IMR-90 (cell line): ENCODE data around the gene JSRP1. TPM values are rescaled to one million over a fixed set of nuclear protein-coding genes. Genes with fewer than 3 reads are reported as not detected.

Source experiments
- ATAC-seq: fragments of 200-7000 bp; cut with Tn5 transposase; 2 replicates; pipeline ENCODE4 v1.9.1; 2020; ENCODE audit warnings: low read depth, mild to moderate bottlenecking, moderate library complexity
- Bru-seq: library from RNA; stranded (reverse); fragments of 400-500 nt; gene quantifications from one replicate; lab custom pipeline; 2021; lab: Mats Ljungman, UMichigan
- BruChase-seq, 2 experiments: library from RNA; stranded (reverse); fragments of 400-500 nt; gene quantifications; one replicate each; lab custom pipeline; 2021; lab: Mats Ljungman, UMichigan
- BruUV-seq: library from RNA; stranded (reverse); fragments of 400-500 nt; replicated peaks from 2 replicates; lab custom pipeline; 2021; lab: Mats Ljungman, UMichigan
- CTCF ChIA-PET: fragments of 300-600 bp; formaldehyde crosslinking; extraction: SDS; loops from one replicate; lab custom pipeline; 2021; ENCODE audit warnings: antibody characterized with exemption; lab: Yijun Ruan, JAX
- POLR2A ChIA-PET: fragments of 300-600 bp; sonication (Branson Sonifier 250); formaldehyde crosslinking; loops from one replicate; lab custom pipeline; 2022; ENCODE audit warnings: antibody characterized with exemption; ENCODE audit not compliant: unreplicated experiment; lab: Charles Lee
- DNase-seq: peaks from one replicate; pipeline ENCODE4 v3.0.0; 2013
- H2AFZ ChIP-seq: replicated peaks from 2 replicates; pipeline ENCODE3; 2013; ENCODE audit warnings: low read length, mild to moderate bottlenecking; ENCODE audit not compliant: poor library complexity
- H2AK5ac ChIP-seq: 2 replicates; pipeline ENCODE4 v1.6.1; 2013; ENCODE audit warnings: low read depth, low read length, inconsistent platforms
- H2AK9ac ChIP-seq: replicated peaks from 2 replicates; pipeline ENCODE3; 2013; ENCODE audit warnings: mild to moderate bottlenecking, low read depth, low read length, moderate library complexity; ENCODE audit not compliant: poor library complexity
- H2BK120ac ChIP-seq: 2 replicates; pipeline ENCODE4 v1.6.1; 2013; ENCODE audit warnings: low read depth, low read length, inconsistent platforms
- H2BK15ac ChIP-seq: 3 replicates; pipeline ENCODE4 v1.6.1; 2013; ENCODE audit warnings: low read depth, low read length, inconsistent platforms
- H2BK20ac ChIP-seq: 2 replicates; pipeline ENCODE4 v1.6.1; 2013; ENCODE audit warnings: low read depth, mild to moderate bottlenecking, inconsistent platforms, low read length, moderate library complexity
- H2BK5ac ChIP-seq: 2 replicates; pipeline ENCODE4 v1.6.1; 2013; ENCODE audit warnings: mild to moderate bottlenecking, low read depth, low read length, inconsistent platforms; ENCODE audit not compliant: poor library complexity, severe bottlenecking
- H3K14ac ChIP-seq: replicated peaks from 2 replicates; pipeline ENCODE4 v1.6.1; 2013; ENCODE audit warnings: low read depth, low read length, inconsistent platforms
- H3K18ac ChIP-seq: 2 replicates; pipeline ENCODE4 v1.6.1; 2013; ENCODE audit warnings: low read depth, low read length, control low read depth
- H3K23ac ChIP-seq: 2 replicates; pipeline ENCODE4 v1.6.1; 2013; ENCODE audit warnings: low read depth, low read length, inconsistent platforms
- H3K27ac ChIP-seq: 2 replicates; pipeline ENCODE4 v1.5.1; 2013; ENCODE audit warnings: mild to moderate bottlenecking, control low read depth, low read length; ENCODE audit not compliant: insufficient read depth
- H3K27me3 ChIP-seq: 2 replicates; pipeline ENCODE4 v1.6.1; 2013; ENCODE audit warnings: low read length; ENCODE audit not compliant: control insufficient read depth, insufficient read depth
- H3K36me3 ChIP-seq: 2 replicates; pipeline ENCODE4 v1.6.1; 2013; ENCODE audit warnings: low read length, mixed read lengths; ENCODE audit not compliant: control insufficient read depth, insufficient read depth
- H3K4ac ChIP-seq: 2 replicates; pipeline ENCODE4 v1.6.1; 2013; ENCODE audit warnings: low read depth, low read length, inconsistent platforms
- H3K4me1 ChIP-seq: 2 replicates; pipeline ENCODE4 v1.6.1; 2013; ENCODE audit warnings: low read length, mixed read lengths; ENCODE audit not compliant: control insufficient read depth, insufficient read depth
- H3K4me2 ChIP-seq: 2 replicates; pipeline ENCODE4 v1.6.1; 2013; ENCODE audit warnings: low read depth, mild to moderate bottlenecking, control low read depth, low read length, moderate library complexity
- H3K4me3 ChIP-seq: 2 replicates; pipeline ENCODE4 v1.5.1; 2013; ENCODE audit warnings: low read depth, mild to moderate bottlenecking, control low read depth, low read length, moderate library complexity; ENCODE audit not compliant: insufficient read depth
- H3K56ac ChIP-seq: 2 replicates; pipeline ENCODE4 v1.6.1; 2013; ENCODE audit warnings: low read length, inconsistent platforms; ENCODE audit not compliant: insufficient read depth; ENCODE audit errors: extremely low read depth
- H3K79me1 ChIP-seq, 2 experiments: 2 replicates each; pipeline ENCODE4 v1.6.1; 2013; ENCODE audit warnings: low read length in 2 of 2, inconsistent platforms in 1 of 2, low read depth in 1 of 2
- H3K9ac ChIP-seq: 2 replicates; pipeline ENCODE4 v1.6.1; 2013; ENCODE audit warnings: low read depth, low read length, control low read depth
- H3K9me1 ChIP-seq: 2 replicates; pipeline ENCODE4 v1.6.1; 2013; ENCODE audit warnings: low read length, inconsistent platforms; ENCODE audit not compliant: insufficient read depth
- H3K9me3 ChIP-seq: 2 replicates; pipeline ENCODE4 v1.6.1; 2013; ENCODE audit warnings: low read length; ENCODE audit not compliant: control insufficient read depth, insufficient read depth
- H4K20me1 ChIP-seq: 2 replicates; pipeline ENCODE4 v1.6.1; 2013; ENCODE audit warnings: low read length, inconsistent platforms; ENCODE audit not compliant: insufficient read depth
- H4K5ac ChIP-seq: 2 replicates; pipeline ENCODE4 v1.6.1; 2013; ENCODE audit warnings: mild to moderate bottlenecking, low read depth, low read length, control low read depth
- H4K8ac ChIP-seq, 2 experiments: 2 replicates each; pipeline ENCODE4 v1.6.1; 2013; ENCODE audit warnings: low read depth in 2 of 2, low read length in 2 of 2, control low read depth in 1 of 2, inconsistent platforms in 1 of 2
- H4K91ac ChIP-seq: 2 replicates; pipeline ENCODE4 v1.6.1; 2013; ENCODE audit warnings: low read depth, low read length, inconsistent platforms; ENCODE audit not compliant: insufficient read depth
- BHLHE40 ChIP-seq: fragments of 150-350 bp; IDR thresholded peaks from 2 replicates; pipeline ENCODE4 v1.6.1; 2016; ENCODE audit warnings: mild to moderate bottlenecking, low read depth, low read length
- CEBPB ChIP-seq: IDR thresholded peaks from 2 replicates; pipeline ENCODE4 v1.6.1; 2012; ENCODE audit warnings: low read depth, low read length, improper control_type of control experiment
- MAFK ChIP-seq: IDR thresholded peaks from 2 replicates; pipeline ENCODE4 v1.6.1; 2012; ENCODE audit warnings: low read depth, low read length, improper control_type of control experiment
- POLR2A ChIP-seq: IDR thresholded peaks from 2 replicates; pipeline ENCODE4 v1.6.1; 2012; ENCODE audit warnings: mild to moderate bottlenecking, low read depth, low read length
- RCOR1 ChIP-seq: IDR thresholded peaks from 2 replicates; pipeline ENCODE4 v1.6.1; 2012; ENCODE audit warnings: mild to moderate bottlenecking, low read length, improper control_type of control experiment; ENCODE audit not compliant: insufficient replicate concordance
- SMC3 ChIP-seq: fragments of 150-350 bp; IDR thresholded peaks from 2 replicates; pipeline ENCODE4 v1.6.1; 2016; ENCODE audit warnings: low read depth, mild to moderate bottlenecking, antibody characterized with exemption, low read length, moderate library complexity
- WGBS, 2 experiments: methylation state at CpG; one replicate each; pipeline versions ENCODE4 v1.1.5 to v1.1.7; 2013; ENCODE audit warnings: missing lambda C conversion rate in 2 of 2; ENCODE audit not compliant: insufficient read length in 1 of 2; ENCODE audit errors: extremely low coverage in 2 of 2; 5-methylcytosine and 5-hydroxymethylcytosine counted together
- dilution Hi-C: fragments of 300-500 bp; cut with HindIII; formaldehyde crosslinking; loops from one replicate; pipeline ENCODE4 v1.14.3; 2018; ENCODE audit warnings: low sequenced_read_pairs; ENCODE audit not compliant: unreplicated experiment
- in situ Hi-C: fragments of 300-500 bp; cut with MboI; formaldehyde crosslinking; loops from 3 replicates; pipeline ENCODE4 v1.14.3; 2019; ENCODE audit warnings: low sequenced_read_pairs, inconsistent platforms, mixed read lengths
- intact Hi-C: fragments of 100-400 bp; cut with micrococcal nuclease; formaldehyde crosslinking; loops from 2 replicates; pipeline ENCODE4 v1.10.0; 2022
- long read RNA-seq: library from polyadenylated mRNA; unstranded; transcript quantifications from one replicate; pipeline ENCODE4 v2.0.0, GENCODE V29; 2021; ENCODE audit not compliant: unreplicated experiment
- polyA plus RNA-seq, 3 experiments: library from polyadenylated mRNA; depleted of rRNA; stranded (reverse); fragments of >200 nt; gene quantifications; 2 replicates each; pipeline ENCODE4 v1.2.3, GENCODE V29; 2012; ENCODE audit warnings: low replicate concordance in 1 of 3
- total RNA-seq: library from RNA; depleted of rRNA; stranded (reverse); fragments of >200 nt; gene quantifications from 2 replicates; pipeline ENCODE4 v1.2.3, GENCODE V29; 2012; rRNA removed
- TF ChIP-seq, protein P1 (sequence below): fragments of 150-350 bp; IDR thresholded peaks from 2 replicates; pipeline ENCODE4 v1.6.1; 2016; ENCODE audit warnings: low read depth, mild to moderate bottlenecking, low read length, moderate library complexity, borderline replicate concordance

JSRP1 gene, protein sequence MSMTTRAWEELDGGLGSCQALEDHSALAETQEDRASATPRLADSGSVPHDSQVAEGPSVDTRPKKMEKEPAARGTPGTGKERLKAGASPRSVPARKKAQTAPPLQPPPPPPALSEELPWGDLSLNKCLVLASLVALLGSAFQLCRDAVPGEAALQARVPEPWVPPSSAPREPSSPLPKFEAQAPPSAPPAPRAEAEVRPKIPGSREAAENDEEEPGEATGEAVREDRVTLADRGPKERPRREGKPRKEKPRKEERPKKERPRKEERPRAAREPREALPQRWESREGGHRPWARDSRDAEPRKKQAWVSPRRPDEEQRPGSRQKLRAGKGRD
- total RNA-seq (not detected in 2 replicates), polyA plus RNA-seq (2012; rRNA removed) (not detected in 2 replicates), Bru-seq, nascent RNA (percentile 21 among the genes with signal in this experiment), BruChase-seq, experiment 1, labeled RNA remaining after a 6-hour chase (percentile 23 among the genes with signal in this experiment), BruChase-seq, experiment 2, labeled RNA remaining after a 2-hour chase (percentile 9 among the genes with signal in this experiment)
- polyA plus RNA-seq (2012; cell fraction: cytosol; rRNA removed) = 0.07 and 0.18 TPM in 2 replicates
- 0.62 and 0.78 TPM in 2 replicates for polyA plus RNA-seq (2012; cell fraction: nucleus; rRNA removed; ENCODE audit: low replicate concordance)
- long read RNA-seq = 0 reads

DNA sequence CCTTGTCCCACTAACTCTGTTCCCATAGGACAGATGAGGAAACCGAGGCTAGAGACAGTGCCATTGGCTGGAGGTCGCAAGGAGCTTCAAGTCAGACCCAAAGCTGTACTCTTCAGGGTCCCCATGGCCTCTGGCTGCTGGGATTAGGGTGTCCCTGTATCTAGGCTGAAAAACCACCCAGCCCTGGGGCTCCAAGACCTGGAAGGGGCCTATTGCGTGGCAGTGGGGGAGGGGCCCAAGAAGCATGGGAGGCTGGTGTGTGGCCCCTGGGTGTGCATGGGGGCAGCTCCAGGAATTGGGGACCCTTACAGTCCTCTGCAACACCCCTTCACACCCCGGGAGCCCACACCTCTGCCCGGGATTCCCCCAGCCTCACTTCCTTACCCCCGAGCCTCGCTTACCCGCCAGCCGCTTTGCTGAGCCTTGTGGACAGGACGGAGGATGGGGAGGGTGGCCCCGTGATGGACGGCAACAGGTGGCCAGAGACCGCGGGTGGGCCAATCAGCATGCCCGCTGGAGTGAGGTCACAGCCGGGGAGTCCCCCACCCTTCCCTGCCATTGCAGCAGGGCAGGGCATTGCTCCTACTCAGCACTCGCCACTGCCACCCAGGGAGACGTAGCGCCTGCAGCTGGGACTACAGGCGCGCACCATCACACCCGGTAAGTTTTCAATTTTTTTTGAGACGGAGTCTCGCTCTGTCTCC, at the start of gene JSRP1:
Gene JSRP1 (minus strand): TSS at position 436 of the 704 bp plus-strand sequence. CDS start 1,103 bp downstream, outside the sequence.
- dilution Hi-C loops (no loop called here), in situ Hi-C loops (no loop called here), intact Hi-C loops (no loop called here)
- H2AFZ ChIP-seq = peak within 1 kb of the TSS; percentile 43
- TF ChIP-seq CEBPB (no peak), MAFK (no peak), SMC3 (no peak), BHLHE40 (no peak), POLR2A (no peak), RCOR1 (no peak)
- TF ChIP-seq, protein P1, sequence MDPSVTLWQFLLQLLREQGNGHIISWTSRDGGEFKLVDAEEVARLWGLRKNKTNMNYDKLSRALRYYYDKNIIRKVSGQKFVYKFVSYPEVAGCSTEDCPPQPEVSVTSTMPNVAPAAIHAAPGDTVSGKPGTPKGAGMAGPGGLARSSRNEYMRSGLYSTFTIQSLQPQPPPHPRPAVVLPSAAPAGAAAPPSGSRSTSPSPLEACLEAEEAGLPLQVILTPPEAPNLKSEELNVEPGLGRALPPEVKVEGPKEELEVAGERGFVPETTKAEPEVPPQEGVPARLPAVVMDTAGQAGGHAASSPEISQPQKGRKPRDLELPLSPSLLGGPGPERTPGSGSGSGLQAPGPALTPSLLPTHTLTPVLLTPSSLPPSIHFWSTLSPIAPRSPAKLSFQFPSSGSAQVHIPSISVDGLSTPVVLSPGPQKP = no peak
- H2AK9ac ChIP-seq = peak within 1 kb of the TSS; percentile 50
- peaks cover 4% of the 10 kb centered on the region; the same call in 1 of the 2 replicates for H4K20me1 ChIP-seq
- no peak within 1 kb of the TSS for H2AK5ac ChIP-seq
- H3K4ac ChIP-seq = no peak within 1 kb of the TSS
- H3K79me1 ChIP-seq = no peaks in the 10 kb centered on the region
- no peak within 1 kb of the TSS for H4K5ac ChIP-seq
- 84% methylated on average over 9 of the region's 24 CpGs; no CpG with 5 or more reads in 1 of the 2 experiments for WGBS, 2 experiments
- no peaks in the 10 kb centered on the region for H3K9me3 ChIP-seq
- no peak within 1 kb of the TSS for H3K4me3 ChIP-seq
- H3K4me2 ChIP-seq = no peak within 1 kb of the TSS
- no TSS peak for BruUV-seq
- ChIA-PET POLR2A (no interaction called here), CTCF (no interaction called here)
- H3K9me1 ChIP-seq = no peaks in the 10 kb centered on the region
- H4K8ac ChIP-seq = no peak within 1 kb of the TSS
- no peak within 1 kb of the TSS for H3K23ac ChIP-seq
- H3K9ac ChIP-seq = no peak within 1 kb of the TSS
- no peak for ATAC-seq
- no peak within 1 kb of the TSS for H3K18ac ChIP-seq
- H3K4me1 ChIP-seq = peaks cover 4% of the 10 kb centered on the region; the same call in 1 of the 2 replicates
- no peaks in the 10 kb centered on the region for H3K36me3 ChIP-seq
- H3K27ac ChIP-seq = no peak within 1 kb of the TSS
- no peak within 1 kb of the TSS for H4K91ac ChIP-seq
- no peak within 1 kb of the TSS for H2BK120ac ChIP-seq
- H3K14ac ChIP-seq = no peak within 1 kb of the TSS
- no peak within 1 kb of the TSS for H3K56ac ChIP-seq
- no peak within 1 kb of the TSS for H2BK5ac ChIP-seq
- H2BK20ac ChIP-seq = no peak within 1 kb of the TSS
- DNase-seq = no peak
- peaks cover 30% of the 10 kb centered on the region for H3K27me3 ChIP-seq
- no peak within 1 kb of the TSS for H2BK15ac ChIP-seq
